GM12874 (cell line): ENCODE measurements around the gene KRTCAP3.

Experiments
- CTCF ChIP-seq: IDR thresholded peaks from 2 replicates; pipeline ENCODE4 v1.5.1; 2011; ENCODE audit warnings: low read depth, mild to moderate bottlenecking, control low read depth, low read length, moderate library complexity; ENCODE audit not compliant: insufficient read depth

The KRTCAP3 gene

GRCh38 chr2:27441958-27442919 lies at the start of gene KRTCAP3:
TSS of gene KRTCAP3 (plus strand) at chr2:27442381. CDS start at chr2:27442413, 32 bp downstream.
- no peak for TF ChIP-seq CTCF

DNA sequence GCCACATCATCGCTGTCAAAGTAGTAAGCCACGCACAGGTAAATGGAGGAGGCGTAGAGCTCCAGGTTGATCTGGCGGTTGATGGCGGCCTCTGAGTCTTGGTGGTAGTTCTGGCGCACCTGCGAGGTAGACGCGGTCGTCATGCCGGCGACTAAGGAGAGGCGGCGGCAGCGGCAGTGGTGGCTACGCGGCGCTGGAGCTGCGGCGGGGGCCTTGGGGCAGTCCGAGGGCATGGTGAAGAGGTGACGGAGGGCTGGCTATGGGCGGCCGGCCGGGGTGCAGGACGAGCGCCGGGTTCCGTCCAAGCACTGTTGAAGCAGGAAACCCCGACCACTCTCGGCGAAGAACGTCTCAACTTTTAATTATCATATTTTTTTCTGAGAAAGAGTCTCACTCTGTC lies 49.0 kb upstream of the KRTCAP3 start:
- no peak for TF ChIP-seq CTCF

GRCh38 chr2:27398962-27399361 lies 43.2 kb upstream of the KRTCAP3 start:
- no peak for TF ChIP-seq CTCF

DNA sequence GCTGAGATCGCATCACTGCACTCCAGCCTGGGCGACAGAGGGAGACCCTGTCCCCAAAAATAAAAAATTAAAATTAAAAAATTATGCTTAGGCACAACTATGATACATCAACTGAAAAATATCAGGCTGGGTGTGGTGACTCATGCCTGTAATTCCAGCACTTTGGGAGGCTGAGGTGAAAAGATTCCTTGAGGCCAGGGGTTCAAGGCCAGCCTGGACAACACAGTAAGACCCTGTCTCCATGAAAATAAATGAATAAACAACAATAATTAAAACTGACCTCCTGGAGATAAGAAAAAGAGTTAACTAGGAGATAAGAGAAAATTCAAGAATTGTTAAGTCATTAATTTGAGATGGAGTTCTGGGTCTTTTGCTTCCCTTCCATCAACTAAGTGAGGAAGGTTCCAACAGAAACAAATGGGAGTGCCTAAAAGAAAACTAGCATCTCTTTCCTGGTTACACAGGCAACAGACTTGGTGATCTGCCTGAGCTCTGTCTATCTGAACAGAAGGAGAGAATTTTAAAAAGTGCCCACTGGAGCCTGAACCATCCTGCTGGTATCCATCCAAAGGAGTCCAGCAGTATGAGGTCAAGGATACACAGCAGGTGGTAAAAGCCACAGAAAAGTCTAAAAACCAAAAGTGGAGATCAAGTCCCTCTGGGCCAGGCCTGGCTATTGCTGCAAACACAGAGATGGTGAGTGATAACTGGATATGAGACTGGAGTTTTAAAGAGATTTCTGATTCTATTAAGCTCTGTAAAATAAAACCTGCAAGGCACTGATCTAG lies 41.6 kb upstream of the KRTCAP3 start:
- TF ChIP-seq CTCF, result no peak

GRCh38 chr2:27407798-27408491 lies 34.2 kb upstream of the KRTCAP3 start:
- peak; percentile 32; the same call in 1 of the 2 replicates for TF ChIP-seq CTCF

GRCh38 chr2:27408601-27409320 lies 33.4 kb upstream of the KRTCAP3 start:
- TF ChIP-seq CTCF, result no peak
